Esophagus muscularis mucosa (tissue), 4 donors: ENCODE measurements around the gene MOB1B. TPM values are rescaled to one million over a fixed set of nuclear protein-coding genes. Genes with fewer than 3 reads are reported as not detected.
"Not testable (repeated sequence)": the region's sequence is repeated elsewhere in the genome, so short reads cannot be mapped to it uniquely, and the experiment has no call there.

Experiments used
- DNase-seq: peaks from one replicate; pipeline ENCODE4 v3.0.0-alpha.2; 2017; ENCODE audit errors: extremely low spot score
- H3K27ac ChIP-seq, 4 donors: fragments of 200-600 bp; sonication (generic); replicated peaks in 1 of 4; 1 replicate in 3 of 4; 2 replicates in 1 of 4; pipeline ENCODE4 v1.5.1; 2016 to 2019; ENCODE audit warnings: mild to moderate bottlenecking in 1 of 4
- H3K27me3 ChIP-seq, 4 donors: fragments of 200-600 bp; sonication (generic); one replicate each; pipeline versions ENCODE4 v1.5.1 to v1.6.0; 2016 to 2019
- H3K36me3 ChIP-seq, 4 donors: fragments of 200-600 bp; sonication (generic); one replicate each; pipeline ENCODE4 v1.5.1; 2016 to 2019
- H3K4me1 ChIP-seq, 4 donors: fragments of 200-600 bp; sonication (generic); one replicate each; pipeline ENCODE4 v1.5.1; 2016 to 2019
- H3K4me3 ChIP-seq, 4 donors: fragments of 200-600 bp; sonication (generic); 1 replicate in 2 of 4; 2 replicates in 2 of 4; pipeline ENCODE4 v1.5.1; 2016 to 2019; ENCODE audit warnings: mild to moderate bottlenecking in 4 of 4, moderate library complexity in 1 of 4
- H3K9me3 ChIP-seq, 4 donors: fragments of 200-600 bp; sonication (generic); 1 replicate in 3 of 4; 2 replicates in 1 of 4; pipeline ENCODE4 v1.5.1; 2016 to 2019
- CTCF ChIP-seq, 3 experiments: fragments of 200-600 bp in 2 of 3; fragments of 450-650 bp in 1 of 3; sonication (generic) in 2 of 3; IDR thresholded peaks; one replicate each; pipeline ENCODE4 v1.5.1; 2017 to 2019; ENCODE audit warnings: antibody characterized with exemption in 3 of 3, mild to moderate bottlenecking in 2 of 3, moderate library complexity in 1 of 3
- EP300 ChIP-seq: sonication (generic); formaldehyde crosslinking; IDR thresholded peaks from one replicate; pipeline ENCODE4 v1.6.1; 2017; ENCODE audit warnings: antibody characterized with exemption
- POLR2A ChIP-seq: fragments of 450-650 bp; IDR thresholded peaks from one replicate; pipeline ENCODE4 v1.6.1; 2017; ENCODE audit warnings: antibody characterized with exemption, moderate library complexity, mild to moderate bottlenecking, low read depth
- POLR2AphosphoS5 ChIP-seq, 2 donors: sonication (generic); formaldehyde crosslinking; IDR thresholded peaks; one replicate each; pipeline ENCODE4 v1.6.1; 2017; ENCODE audit warnings: antibody characterized with exemption in 2 of 2
- WGBS: methylation state at CpG from one replicate; pipeline ENCODE4 v1.1.5; 2018; 5-methylcytosine and 5-hydroxymethylcytosine counted together
- intact Hi-C: fragments of 100-400 bp; cut with DNase I; formaldehyde crosslinking; loops from one replicate; pipeline ENCODE4 v1.15.1; 2023
- total RNA-seq, 4 donors: library from RNA; depleted of rRNA; stranded (reverse); fragments of >200 nt; gene quantifications; one replicate each; pipeline versions ENCODE4 v1.1.0 to v1.2.1, GENCODE V29; 2016

MOB1B gene
- total RNA-seq, 4 donors from 2014 or later: 15.0 to 19.4 (median 16.6) TPM

GRCh38 chr4:71011451-71011850 lies 109.3 kb downstream of the MOB1B start:
- TF ChIP-seq CTCF (IDR thresholded peaks at IDR 0.05): no peak
- 93% methylated on average over 4 of the region's 4 CpGs for WGBS

GRCh38 chr4:71017391-71017790 lies 115.2 kb downstream of the MOB1B start:
- DNase-seq, H3K27me3 ChIP-seq, H3K36me3 ChIP-seq, H3K4me1 ChIP-seq, H3K27ac ChIP-seq, H3K9me3 ChIP-seq, intact Hi-C loops, H3K4me3 ChIP-seq: not testable (repeated sequence)
- 97% methylated on average over 2 of the region's 2 CpGs for WGBS

More at GRCh38 chr4:71011451-71011850, 109.3 kb downstream of the MOB1B start:
- H3K4me1 ChIP-seq: peaks cover 0 to 7% (median 2%) of the 10 kb centered on the region in 4 donors
- no peak overlapping the region for H3K27ac ChIP-seq
- intact Hi-C loops: no loop called here
- no peaks in the 10 kb centered on the region for H3K9me3 ChIP-seq
- no peaks in the 10 kb centered on the region for H3K36me3 ChIP-seq
- DNase-seq: no peak
- no peaks in the 10 kb centered on the region for H3K27me3 ChIP-seq
- H3K4me3 ChIP-seq: no peak overlapping the region

- intact Hi-C loops: no loop called here
- H3K4me1 ChIP-seq: peaks cover 0 to 10% (median 7%) of the 10 kb centered on the region in 4 donors
Observed at GRCh38 chr4:71020611-71021010, 118.4 kb downstream of the MOB1B start.

DNA sequence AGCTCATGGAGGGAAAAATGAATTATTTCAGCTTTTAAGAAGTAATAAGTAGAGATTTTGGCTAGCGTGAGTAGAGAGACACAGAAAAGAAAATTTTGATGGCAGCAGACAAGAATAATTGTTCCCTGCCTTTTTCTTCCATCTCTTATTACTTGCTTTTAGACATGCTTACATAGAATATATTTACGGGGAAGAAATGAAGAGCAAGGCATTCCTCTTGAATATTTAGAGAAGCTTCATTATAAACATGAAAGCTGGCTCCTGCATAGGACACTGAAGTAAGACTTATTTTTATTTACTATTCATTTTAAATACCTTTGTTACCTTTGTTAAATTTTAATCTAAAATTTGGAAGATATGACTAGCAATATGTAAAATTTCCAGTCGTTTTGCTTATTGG lies 123.5 kb downstream of the MOB1B start:
- Histone ChIP-seq H3K9me3 (no peaks in the 10 kb centered on the region), H3K27ac (no peak overlapping the region), H3K27me3 (no peaks in the 10 kb centered on the region), H3K4me1 (peaks cover 0 to 14% (median 8%) of the 10 kb centered on the region in 4 donors), H3K4me3 (no peak overlapping the region), H3K36me3 (peaks cover 0 to 28% (median 8%) of the 10 kb centered on the region in 4 donors)
- intact Hi-C loops: no loop called here
- WGBS: 75% methylated on average over 3 of the region's 3 CpGs
- no peak for TF ChIP-seq EP300
- no peak for TF ChIP-seq POLR2AphosphoS5 (IDR thresholded peaks at IDR 0.05)
- TF ChIP-seq CTCF (IDR thresholded peaks at IDR 0.05): no peak
- no peak for TF ChIP-seq POLR2A
- DNase-seq: no peak

More at GRCh38 chr4:71020611-71021010, 118.4 kb downstream of the MOB1B start:
- DNase-seq: no peak
- no peak overlapping the region for H3K4me3 ChIP-seq
- no peak overlapping the region for H3K27ac ChIP-seq
- H3K9me3 ChIP-seq: no peaks in the 10 kb centered on the region
- no peaks in the 10 kb centered on the region for H3K27me3 ChIP-seq
- peaks cover 0 to 5% (median 0%) of the 10 kb centered on the region in 4 donors for H3K36me3 ChIP-seq
- no peak for TF ChIP-seq EP300
- no peak for TF ChIP-seq POLR2AphosphoS5 (IDR thresholded peaks at IDR 0.05)
- no peak for TF ChIP-seq POLR2A
- TF ChIP-seq CTCF (IDR thresholded peaks at IDR 0.05): no peak
- WGBS: 31% methylated on average over 1 of the region's 1 CpG

GRCh38 chr4:71026086-71026485 lies 123.9 kb downstream of the MOB1B start:
- peaks cover 0 to 13% (median 8%) of the 10 kb centered on the region in 4 donors for H3K4me1 ChIP-seq
- no peak overlapping the region for H3K27ac ChIP-seq
- 62% methylated on average over 2 of the region's 2 CpGs for WGBS
- TF ChIP-seq POLR2A (no peak), EP300 (no peak), CTCF (IDR thresholded peaks at IDR 0.05) (no peak), POLR2AphosphoS5 (IDR thresholded peaks at IDR 0.05) (no peak)
- no peaks in the 10 kb centered on the region for H3K27me3 ChIP-seq
- no peak for DNase-seq
- peaks cover 0 to 29% (median 8%) of the 10 kb centered on the region in 4 donors for H3K36me3 ChIP-seq
- H3K4me3 ChIP-seq: no peak overlapping the region
- intact Hi-C loops: no loop called here
- no peaks in the 10 kb centered on the region for H3K9me3 ChIP-seq
